Germinal center (tissue), 1 donor: ENCODE data around the gene PLD3.
"Not testable (repeated sequence)": the region's sequence is repeated elsewhere in the genome, so short reads cannot be mapped to it uniquely, and the experiment has no call there.

ENCODE experiments used
- DNase-seq: peaks from one replicate; pipeline ENCODE4 v3.0.0; 2012; ENCODE audit warnings: mixed read lengths, low spot score

PLD3 gene

GRCh38 chr19:40333083-40333482 is 15.4 kb upstream of the PLD3 start:
- DNase-seq = not testable (repeated sequence)

DNA sequence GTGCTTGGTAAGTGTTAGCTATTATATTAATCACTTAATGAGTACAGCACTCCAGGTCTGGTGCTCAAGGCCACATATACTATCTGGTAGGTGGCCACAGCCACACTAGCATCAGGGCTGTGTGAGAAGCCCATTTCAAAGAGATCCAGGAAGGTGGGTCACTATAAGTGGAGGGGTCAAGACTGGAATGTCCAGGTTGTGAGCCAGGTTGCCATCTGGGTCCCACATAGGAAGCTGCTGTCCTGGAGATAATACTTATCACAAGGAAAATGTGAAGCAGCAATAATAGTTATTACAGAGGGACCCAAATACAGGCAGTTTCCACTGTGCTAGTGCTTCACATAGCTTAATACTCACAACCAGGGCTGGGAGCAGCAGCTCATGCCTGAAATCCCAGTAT is 13.4 kb upstream of the PLD3 start:
- no peak for DNase-seq

DNA sequence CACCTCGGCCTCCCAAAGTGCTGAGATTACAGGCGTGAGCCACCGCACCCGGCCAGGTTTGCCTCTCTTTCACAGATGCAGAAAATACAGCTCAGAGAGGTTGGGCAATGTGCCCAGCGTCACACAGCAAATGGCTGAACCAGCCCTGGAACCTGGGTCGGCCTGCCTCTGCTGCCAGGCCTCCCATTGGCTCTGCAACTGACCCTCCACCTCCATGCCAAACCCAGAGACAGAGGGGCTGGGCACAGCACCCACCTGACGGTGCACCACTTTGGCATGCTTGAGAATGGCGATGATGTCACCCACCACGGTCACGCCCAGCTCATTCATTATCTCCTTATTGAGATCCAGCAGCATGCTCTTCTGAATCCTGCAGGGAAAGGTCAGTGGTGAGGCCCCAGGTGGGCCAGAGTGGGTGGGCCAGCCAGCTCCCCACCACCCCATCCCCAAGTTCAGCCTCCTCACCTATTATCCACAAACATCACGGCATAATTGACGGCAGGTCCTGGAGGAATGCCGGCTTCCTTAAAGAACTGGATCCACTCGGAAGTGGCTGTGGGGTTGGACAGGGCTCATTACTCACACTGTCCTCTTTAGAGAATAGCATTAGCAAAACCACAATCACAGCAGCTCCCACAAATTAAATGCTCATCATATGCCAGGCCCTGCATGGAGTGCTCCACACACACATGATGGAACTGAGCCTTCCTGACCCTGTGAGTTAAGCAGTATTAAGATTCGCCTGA is 12.5 kb upstream of the PLD3 start:
- DNase-seq = no peak

- no peak for DNase-seq
These were observed 11.9 kb upstream of the PLD3 start for GRCh38 chr19:40336601-40336900.

- no peak for DNase-seq
These were observed 11.4 kb upstream of the PLD3 start for GRCh38 chr19:40337107-40337506.

- DNase-seq = no peak
These were observed 10.9 kb upstream of the PLD3 start for GRCh38 chr19:40337594-40337993.

DNA sequence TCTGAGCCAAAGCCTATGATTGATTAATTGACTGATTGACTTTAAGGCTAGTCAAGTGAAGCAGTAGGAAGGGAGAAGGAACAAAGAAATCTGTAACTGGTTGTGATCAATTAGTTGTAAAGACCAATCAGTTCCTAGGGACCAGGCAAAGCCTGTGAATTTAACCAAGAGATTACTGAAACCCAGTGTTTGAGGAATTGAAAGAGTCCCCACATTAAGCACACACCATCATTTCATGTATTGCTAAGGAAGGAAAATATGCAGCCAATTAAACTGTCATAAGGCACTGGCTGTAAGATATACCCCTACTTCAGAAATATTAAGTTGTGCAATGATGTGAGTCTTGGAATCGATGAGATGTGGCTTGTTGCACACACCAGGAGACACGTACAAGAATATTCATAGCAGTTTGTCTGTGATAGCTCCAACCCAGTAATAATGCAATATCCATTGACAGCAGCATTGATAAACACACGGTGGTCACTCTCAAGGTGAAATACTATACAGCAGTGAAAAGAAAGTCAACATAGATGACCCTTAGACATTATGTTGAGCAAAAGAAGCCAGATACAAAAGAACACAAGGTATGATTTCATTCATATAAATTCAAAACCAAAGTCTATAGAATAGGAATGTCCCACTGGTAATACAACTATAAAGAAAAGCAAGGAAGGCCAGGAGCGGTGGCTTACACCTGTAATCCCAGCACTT is 9.3 kb upstream of the PLD3 start:
- DNase-seq = no peak

GRCh38 chr19:40341601-40342482 is 6.7 kb upstream of the PLD3 start:
- DNase-seq = no peak

- DNase-seq = no peak
These were observed 5.7 kb upstream of the PLD3 start for GRCh38 chr19:40342644-40343311.

GRCh38 chr19:40344422-40344821 is 4.1 kb upstream of the PLD3 start:
- no peak for DNase-seq

DNA sequence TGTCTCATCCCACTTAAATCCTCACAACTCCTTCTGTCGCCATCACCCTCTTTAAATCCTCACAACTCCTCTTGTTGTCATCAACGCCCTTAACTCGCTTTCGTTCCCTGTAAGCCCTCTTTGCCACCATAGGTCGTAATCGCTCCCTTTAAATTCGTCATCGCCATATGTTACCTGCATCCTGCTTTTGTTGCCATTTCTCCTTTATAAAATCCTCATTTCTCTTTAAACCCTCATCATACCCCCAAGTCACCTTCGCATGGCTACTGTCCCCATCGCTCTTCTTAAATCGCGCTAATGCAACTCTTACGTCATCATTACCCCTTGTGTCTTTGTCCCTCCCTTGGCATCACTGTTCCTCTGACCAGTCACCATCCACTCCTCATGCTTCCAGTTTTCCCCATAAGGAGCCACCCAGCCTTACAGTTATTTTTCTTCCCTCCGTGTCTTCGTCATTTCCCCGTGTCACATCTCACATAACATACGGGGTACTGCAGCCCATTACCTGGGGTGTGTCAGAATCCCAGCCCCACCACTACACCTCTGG is 539 bp downstream of the PLD3 start:
- no peak for DNase-seq

DNA sequence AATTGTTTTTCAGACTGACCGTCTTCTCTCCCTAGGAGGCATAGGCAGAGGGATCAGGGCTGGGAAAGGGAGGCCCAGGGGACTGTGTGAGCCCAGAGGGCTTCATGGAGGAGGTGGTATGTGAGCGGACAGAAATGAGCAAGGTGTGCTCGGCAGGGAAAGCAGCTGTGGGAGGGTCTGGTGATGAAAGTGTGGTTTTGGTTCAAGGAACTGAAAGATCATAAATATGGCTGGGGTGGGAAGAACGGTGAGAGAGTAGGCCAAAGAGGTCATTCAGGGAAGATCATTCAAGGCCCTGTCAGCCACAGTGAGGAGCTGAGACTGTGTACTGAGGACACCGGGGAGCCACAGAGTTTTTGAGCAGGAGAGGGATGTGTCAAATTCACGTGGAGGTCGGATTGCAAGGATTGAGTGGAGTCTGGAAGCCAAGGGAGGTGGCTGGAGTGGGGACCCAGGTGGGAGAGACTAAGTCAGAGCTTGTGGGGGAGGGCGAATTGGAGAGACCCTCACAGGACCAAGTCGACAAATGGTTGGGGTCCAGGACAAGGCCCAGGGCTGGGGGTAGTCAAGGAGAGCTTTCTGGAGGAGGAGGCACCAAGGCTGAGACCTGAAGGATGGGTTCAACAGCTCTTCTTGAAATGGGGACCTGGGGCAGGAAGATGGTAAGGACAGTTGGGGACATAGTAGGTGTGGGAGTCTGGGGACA is 7.6 kb downstream of the PLD3 start:
- DNase-seq = no peak

DNA sequence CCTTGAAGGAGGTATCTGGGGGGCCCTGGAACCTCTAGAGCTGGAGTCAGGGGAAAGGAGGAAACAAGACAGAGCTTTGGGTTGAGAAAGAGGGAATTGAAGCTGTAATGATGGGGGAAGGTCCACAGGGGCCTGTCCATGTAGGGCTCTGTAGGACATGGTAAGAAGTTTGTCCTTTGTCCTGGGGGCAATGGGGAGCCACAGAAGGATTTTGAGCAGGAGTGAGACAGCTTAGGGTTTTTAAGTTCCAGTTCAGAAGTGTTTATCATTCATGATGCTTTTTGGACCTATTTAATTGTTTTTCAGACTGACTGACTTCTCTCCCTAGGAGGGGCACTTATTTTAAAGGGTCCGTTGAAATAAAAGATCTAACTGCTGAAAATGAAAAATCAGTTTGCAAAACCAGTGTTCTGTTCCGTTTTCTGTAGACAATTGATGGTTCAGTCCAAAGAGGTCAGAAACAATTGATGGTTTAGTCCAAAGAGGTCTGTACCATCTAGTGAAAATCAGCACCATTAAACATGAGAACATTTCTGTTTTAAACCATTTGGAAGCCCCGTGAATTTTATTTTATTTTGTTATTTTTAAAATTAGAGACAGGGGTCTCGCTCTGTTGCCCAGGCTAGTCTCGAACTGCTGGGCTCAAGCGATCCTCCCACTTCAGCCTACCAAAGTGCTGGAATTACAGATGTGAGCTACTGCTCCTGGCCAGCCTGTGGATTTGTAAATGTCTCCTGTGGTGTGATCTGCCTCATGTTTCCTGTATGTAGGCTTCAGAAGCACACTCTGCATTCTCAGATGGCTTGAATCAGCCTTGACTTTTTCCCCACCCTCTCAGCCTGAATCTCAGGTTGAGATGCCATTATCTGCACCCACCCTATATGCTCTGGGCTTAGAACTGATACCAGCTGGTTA is 8.4 kb downstream of the PLD3 start:
- no peak for DNase-seq

GRCh38 chr19:40357640-40358039 is 9.1 kb downstream of the PLD3 start:
- DNase-seq = no peak

DNA sequence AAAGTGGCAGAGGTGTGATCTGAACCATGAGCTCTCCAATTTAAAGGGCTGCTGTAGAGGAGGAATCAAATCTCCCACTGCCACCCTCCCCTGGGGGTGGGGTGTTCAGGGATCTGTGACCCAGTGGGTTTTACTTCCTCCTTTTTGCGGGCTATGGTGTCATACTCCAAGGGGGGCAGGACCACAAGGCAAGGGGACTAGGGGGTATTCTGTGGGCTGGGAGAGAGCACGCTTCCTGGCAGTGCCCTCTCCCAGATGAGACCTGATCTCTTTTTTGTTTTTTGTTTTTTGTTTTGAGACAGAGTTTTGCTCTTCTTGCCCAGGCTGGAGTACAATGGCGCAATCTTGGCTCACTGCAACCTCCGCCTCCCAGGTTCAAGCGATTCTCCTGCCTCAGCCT is 10.3 kb downstream of the PLD3 start:
- DNase-seq = peak; percentile 81

DNA sequence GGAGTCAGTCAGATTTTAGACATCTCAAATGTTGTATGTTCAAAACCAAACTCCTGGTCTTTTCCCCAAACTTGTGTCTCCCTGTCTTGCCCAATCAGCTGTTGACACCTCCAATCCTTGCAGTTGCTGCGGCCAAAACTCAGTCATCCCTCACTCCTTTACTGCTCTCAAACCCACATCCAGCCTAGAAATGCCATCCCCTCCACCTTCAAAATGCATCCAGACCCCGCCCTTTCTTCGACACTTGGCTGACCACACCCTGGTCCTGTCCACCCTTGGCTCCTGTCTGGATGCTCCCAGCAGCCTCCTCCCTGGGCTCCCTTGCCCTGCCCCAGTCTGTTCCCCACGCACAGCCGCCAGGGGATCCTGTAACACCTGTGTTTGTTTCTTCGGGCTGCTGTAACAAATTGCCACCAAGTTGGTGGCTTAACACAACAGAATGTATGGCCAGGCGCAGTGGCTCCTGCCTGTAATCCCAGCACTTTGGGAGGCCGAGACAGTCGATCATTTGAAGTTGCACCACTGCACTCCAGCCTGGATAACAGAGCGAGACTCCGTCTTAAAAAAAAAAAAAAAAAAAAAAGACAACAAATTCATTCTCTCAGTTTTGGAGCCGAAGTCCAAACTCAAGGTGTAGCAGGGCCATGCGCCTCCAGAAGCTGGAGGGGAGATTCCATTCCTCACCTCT is 11.7 kb downstream of the PLD3 start:
- DNase-seq = no peak

DNA sequence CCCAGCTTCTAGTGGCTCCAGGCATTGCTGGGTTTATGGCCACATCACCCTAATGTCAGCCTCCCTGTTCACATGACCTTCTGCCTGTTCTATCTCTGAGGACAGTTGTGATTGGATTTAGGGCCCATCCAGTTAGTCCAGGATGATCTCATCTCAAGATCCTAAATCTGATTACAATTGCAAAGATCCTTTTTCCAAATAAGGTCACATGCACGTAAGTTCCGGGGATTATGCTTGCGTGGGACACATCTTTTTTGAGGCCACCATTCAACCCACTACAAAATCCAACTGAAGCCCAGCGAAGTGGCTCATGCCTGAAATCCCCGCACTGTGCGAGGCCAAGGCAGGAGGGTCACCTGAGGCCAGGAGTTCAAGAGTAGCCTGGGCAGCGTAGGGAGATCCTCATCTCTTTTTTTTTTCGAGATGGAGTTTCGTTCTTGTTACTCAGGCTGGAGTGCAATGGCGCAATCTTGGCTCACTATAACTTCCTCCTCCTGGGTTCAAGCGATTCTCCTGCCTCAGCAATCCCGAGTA is 12.3 kb downstream of the PLD3 start:
- no peak for DNase-seq

DNA sequence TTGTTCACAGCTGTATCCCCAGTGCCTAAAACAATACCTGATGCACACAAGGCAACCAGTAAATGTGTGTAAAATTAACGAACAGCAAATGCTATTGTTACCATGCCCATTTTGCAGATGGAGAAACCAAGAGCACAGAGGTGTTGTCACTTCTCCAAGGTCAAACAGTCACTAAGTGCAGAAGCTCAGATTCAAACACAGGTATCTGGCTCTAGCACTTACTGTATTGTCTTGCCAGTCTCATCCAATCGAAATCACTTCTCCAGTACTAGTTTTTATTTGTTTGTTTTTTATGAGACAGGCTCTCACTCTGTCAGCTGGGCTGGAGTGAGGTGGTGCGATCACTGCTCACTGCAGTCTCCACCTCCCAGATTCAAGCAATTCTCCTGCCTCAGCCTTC is 13.7 kb downstream of the PLD3 start:
- DNase-seq = no peak

- DNase-seq = no peak
These were observed 14.6 kb downstream of the PLD3 start for GRCh38 chr19:40363069-40363468.

- DNase-seq = no peak
These were observed 16.5 kb downstream of the PLD3 start for GRCh38 chr19:40365010-40365409.
